Skeletal muscle tissue (tissue), 4 donors: ENCODE results near the gene ZNF333. TPM values are rescaled to one million over a fixed set of nuclear protein-coding genes. Genes with fewer than 3 reads are reported as not detected.

Experiments used
- H3K27ac ChIP-seq: one replicate; pipeline ENCODE4 v1.7.0; 2013; ENCODE audit warnings: mild to moderate bottlenecking, low read depth, low read length, inconsistent platforms
- H3K27me3 ChIP-seq, 3 donors: one replicate each; pipeline ENCODE4 v1.7.0; 2013; ENCODE audit warnings: low read length in 3 of 3; ENCODE audit not compliant: control insufficient read depth in 3 of 3, insufficient read depth in 3 of 3
- H3K36me3 ChIP-seq, 3 donors: one replicate each; pipeline ENCODE4 v1.7.0; 2013; ENCODE audit warnings: low read length in 3 of 3; ENCODE audit not compliant: control insufficient read depth in 3 of 3, insufficient read depth in 3 of 3
- H3K4me1 ChIP-seq, 3 donors: one replicate each; pipeline ENCODE4 v1.7.0; 2013; ENCODE audit warnings: low read length in 3 of 3, mild to moderate bottlenecking in 3 of 3; ENCODE audit not compliant: control insufficient read depth in 3 of 3, insufficient read depth in 3 of 3
- H3K4me3 ChIP-seq, 3 donors: one replicate each; pipeline ENCODE4 v1.7.0; 2013; ENCODE audit warnings: low read length in 3 of 3
- H3K9ac ChIP-seq, 3 donors: one replicate each; pipeline ENCODE4 v1.7.0; 2013; ENCODE audit warnings: low read length in 3 of 3, mild to moderate bottlenecking in 3 of 3, moderate library complexity in 2 of 3, low read depth in 1 of 3
- H3K9me3 ChIP-seq, 3 donors: one replicate each; pipeline ENCODE4 v1.7.0; 2013; ENCODE audit warnings: low read length in 3 of 3; ENCODE audit not compliant: control insufficient read depth in 3 of 3
- total RNA-seq: library from RNA; depleted of rRNA; stranded (reverse); fragments of >200 nt; gene quantifications from one replicate; pipeline ENCODE4 v1.2.3, GENCODE V29; 2014
- donor health status: Osteomylitis.

ZNF333 gene
- total RNA-seq = 12.0 TPM

- H3K4me3 ChIP-seq = peak within 1 kb of the TSS; percentile 93 to 96 (median 95)
- peaks cover 2 to 11% (median 11%) of the 10 kb centered on the region in 3 donors for H3K36me3 ChIP-seq
- H3K9me3 ChIP-seq = no peaks in the 10 kb centered on the region
- peak within 1 kb of the TSS; percentile 90 for H3K27ac ChIP-seq
- peak within 1 kb of the TSS; percentile 87 to 92 (median 89) for H3K9ac ChIP-seq
- H3K27me3 ChIP-seq = no peaks in the 10 kb centered on the region
- H3K4me1 ChIP-seq = peaks cover 11 to 12% (median 11%) of the 10 kb centered on the region in 3 donors
Measured at GRCh38 chr19:14689598-14690503, at the start of gene ZNF333. TSS of gene ZNF333 (plus strand) at chr19:14690048. CDS start at chr19:14693492, 3,444 bp downstream.

- H3K4me1 ChIP-seq = no peaks in the 10 kb centered on the region
- H3K9me3 ChIP-seq = no peaks in the 10 kb centered on the region
- H3K36me3 ChIP-seq = no peaks in the 10 kb centered on the region
- no peak overlapping the region for H3K9ac ChIP-seq
- H3K4me3 ChIP-seq = no peak overlapping the region
- H3K27me3 ChIP-seq = no peaks in the 10 kb centered on the region
- H3K27ac ChIP-seq = no peak overlapping the region
Measured at GRCh38 chr19:14648506-14648905, 41.3 kb upstream of the ZNF333 start.

GRCh38 chr19:14649020-14649419 is 40.8 kb upstream of the ZNF333 start:
- H3K27me3 ChIP-seq = no peaks in the 10 kb centered on the region
- no peak overlapping the region for H3K4me3 ChIP-seq
- no peak overlapping the region for H3K27ac ChIP-seq
- no peak overlapping the region for H3K9ac ChIP-seq
- H3K36me3 ChIP-seq = no peaks in the 10 kb centered on the region
- H3K9me3 ChIP-seq = no peaks in the 10 kb centered on the region
- no peaks in the 10 kb centered on the region for H3K4me1 ChIP-seq

- H3K9me3 ChIP-seq = no peaks in the 10 kb centered on the region
- H3K27me3 ChIP-seq = no peaks in the 10 kb centered on the region
- no peaks in the 10 kb centered on the region for H3K36me3 ChIP-seq
- no peak overlapping the region for H3K9ac ChIP-seq
- no peak overlapping the region for H3K4me3 ChIP-seq
- no peaks in the 10 kb centered on the region for H3K4me1 ChIP-seq
- no peak overlapping the region for H3K27ac ChIP-seq
Measured at GRCh38 chr19:14650161-14650560, 39.7 kb upstream of the ZNF333 start.

GRCh38 chr19:14654786-14655560 is 34.9 kb upstream of the ZNF333 start:
- H3K36me3 ChIP-seq = no peaks in the 10 kb centered on the region
- no peak overlapping the region for H3K27ac ChIP-seq
- no peaks in the 10 kb centered on the region for H3K4me1 ChIP-seq
- no peaks in the 10 kb centered on the region for H3K27me3 ChIP-seq
- no peak overlapping the region for H3K4me3 ChIP-seq
- H3K9ac ChIP-seq = no peak overlapping the region
- no peaks in the 10 kb centered on the region for H3K9me3 ChIP-seq

GRCh38 chr19:14655726-14656125 is 34.1 kb upstream of the ZNF333 start:
- H3K9ac ChIP-seq = no peak overlapping the region
- H3K36me3 ChIP-seq = no peaks in the 10 kb centered on the region
- no peaks in the 10 kb centered on the region for H3K27me3 ChIP-seq
- H3K9me3 ChIP-seq = no peaks in the 10 kb centered on the region
- no peaks in the 10 kb centered on the region for H3K4me1 ChIP-seq
- H3K27ac ChIP-seq = no peak overlapping the region
- no peak overlapping the region for H3K4me3 ChIP-seq

- no peak overlapping the region for H3K27ac ChIP-seq
- H3K27me3 ChIP-seq = no peaks in the 10 kb centered on the region
- no peak overlapping the region for H3K4me3 ChIP-seq
- no peak overlapping the region for H3K9ac ChIP-seq
- H3K4me1 ChIP-seq = no peaks in the 10 kb centered on the region
- H3K9me3 ChIP-seq = peaks cover 0 to 2% (median 0%) of the 10 kb centered on the region in 3 donors
- no peaks in the 10 kb centered on the region for H3K36me3 ChIP-seq
Measured at GRCh38 chr19:14659874-14660489, 29.9 kb upstream of the ZNF333 start.

GRCh38 chr19:14661372-14661924 is 28.4 kb upstream of the ZNF333 start:
- Histone ChIP-seq H3K4me3 (no peak overlapping the region), H3K27me3 (no peaks in the 10 kb centered on the region), H3K9ac (no peak overlapping the region), H3K9me3 (peaks cover 0 to 2% (median 0%) of the 10 kb centered on the region in 3 donors), H3K36me3 (no peaks in the 10 kb centered on the region), H3K27ac (no peak overlapping the region), H3K4me1 (no peaks in the 10 kb centered on the region)

GRCh38 chr19:14669940-14670339 is 19.9 kb upstream of the ZNF333 start:
- Histone ChIP-seq H3K4me1 (no peaks in the 10 kb centered on the region), H3K27ac (no peak overlapping the region), H3K9me3 (peaks cover 7 to 12% (median 8%) of the 10 kb centered on the region in 3 donors), H3K36me3 (no peaks in the 10 kb centered on the region), H3K27me3 (peaks cover 3 to 15% (median 10%) of the 10 kb centered on the region in 3 donors), H3K4me3 (no peak overlapping the region), H3K9ac (no peak overlapping the region)
